Kidney (tissue), 14 donors: ENCODE measurements around the gene FANCE. TPM values are rescaled to one million over a fixed set of nuclear protein-coding genes. Genes with fewer than 3 reads are reported as not detected.

ENCODE experiments used
- DNase-seq, 5 donors: peaks; one replicate each; pipeline ENCODE4 v3.0.0-alpha.2; 2013 to 2020
- FAIRE-seq: peaks from 2 replicates; lab custom pipeline; 2012; peaks lifted over from hg19 to GRCh38; lab: Jason Lieb, UNC
- H3K27ac ChIP-seq, 2 donors: one replicate each; pipeline ENCODE4 v1.7.0; 2013; ENCODE audit warnings: low read depth in 2 of 2, low read length in 2 of 2, inconsistent platforms in 1 of 2
- H3K27me3 ChIP-seq: one replicate; pipeline ENCODE4 v1.7.1; 2013; ENCODE audit warnings: low read length, inconsistent platforms; ENCODE audit not compliant: control insufficient read depth, insufficient read depth
- H3K36me3 ChIP-seq, 3 donors: one replicate each; pipeline versions ENCODE4 v1.7.0 to v1.7.1; 2013; ENCODE audit warnings: low read length in 3 of 3, control low read depth in 1 of 3, inconsistent platforms in 1 of 3; ENCODE audit not compliant: insufficient read depth in 3 of 3, control insufficient read depth in 2 of 3
- H3K4me1 ChIP-seq, 3 donors: one replicate each; pipeline versions ENCODE4 v1.7.0 to v1.7.1; 2013; ENCODE audit warnings: low read length in 3 of 3, inconsistent platforms in 1 of 3, low read depth in 1 of 3; ENCODE audit not compliant: control insufficient read depth in 2 of 3, insufficient read depth in 2 of 3
- H3K4me3 ChIP-seq, 3 donors: one replicate each; pipeline versions ENCODE4 v1.7.0 to v1.8.1; 2013; ENCODE audit warnings: low read length in 3 of 3, control low read depth in 1 of 3, inconsistent platforms in 1 of 3
- H3K9ac ChIP-seq, 3 donors: one replicate each; pipeline versions ENCODE4 v1.7.0 to v1.7.1; 2013; ENCODE audit warnings: low read length in 3 of 3, control low read depth in 1 of 3, inconsistent platforms in 1 of 3
- H3K9me3 ChIP-seq, 3 donors: one replicate each; pipeline versions ENCODE4 v1.7.0 to v1.7.1; 2013; ENCODE audit warnings: low read length in 3 of 3, control low read depth in 1 of 3, inconsistent platforms in 1 of 3; ENCODE audit not compliant: control insufficient read depth in 2 of 3, insufficient read depth in 1 of 3
- CTCF ChIP-seq: IDR thresholded peaks from 3 replicates; pipeline ENCODE4 v1.5.1; 2012; ENCODE audit warnings: mild to moderate bottlenecking, moderate library complexity, borderline replicate concordance; ENCODE audit not compliant: insufficient read depth; ENCODE audit errors: extremely low read depth
- intact Hi-C: fragments of 100-400 bp; cut with DNase I; formaldehyde crosslinking; loops from one replicate; pipeline ENCODE4 v1.11.1; 2022
- polyA plus RNA-seq: library from polyadenylated mRNA; stranded (reverse); fragments of 350-450 nt; fragmentation: Illumina TruSeq; extraction: RNeasy Lipid Tissue Mini Kit (QIAGEN cat#74804); gene quantifications from one replicate; pipeline ENCODE4 v1.2.3, GENCODE V29; 2014; ENCODE audit warnings: low read depth, low replicate concordance; ENCODE audit not compliant: insufficient read depth
- total RNA-seq: library from RNA; stranded (reverse); fragmentation: NEBNext Ultra II Directional; extraction: Animal tissue kit (Norgen Biotek cat#: 25700); gene quantifications from one replicate; pipeline ENCODE4 v1.2.1, GENCODE V29; 2021
- donor health status: control.
- donor health status: control.
- donor health status: control.
- donor health status: control.
- donor health status: control.
- donor health status: DM: yes; HTN: yes; CAD: no.
- donor health status: Normal renal cell carcinoma (clear cell type).

The FANCE gene
- total and polyA plus RNA-seq, 2 donors from 2014 or later: 1.2 to 2.7 TPM

GRCh38 chr6:35453236-35453635, 1.1 kb downstream of the FANCE start:
- Histone ChIP-seq H3K9me3 (no peaks in the 10 kb centered on the region), H3K36me3 (no peaks in the 10 kb centered on the region), H3K9ac (peak overlapping the region in 2 of 3 donors; percentile 17 to 75), H3K4me1 (peaks cover 0 to 8% (median 5%) of the 10 kb centered on the region in 3 donors), H3K27ac (no peak overlapping the region), H3K4me3 (peak overlapping the region in 2 of 3 donors; percentile 54 to 66), H3K27me3 (no peaks in the 10 kb centered on the region)
- TF ChIP-seq CTCF: no peak
- FAIRE-seq (no peak), DNase-seq (no peak)
- intact Hi-C loops: no loop called here

- TF ChIP-seq CTCF: no peak
- H3K27me3 ChIP-seq: no peaks in the 10 kb centered on the region
- no peak overlapping the region for H3K4me3 ChIP-seq
- H3K36me3 ChIP-seq: peaks cover 0 to under 1% (median 0%) of the 10 kb centered on the region in 3 donors
- DNase-seq (no peak), FAIRE-seq (no peak)
- H3K9me3 ChIP-seq: no peaks in the 10 kb centered on the region
- H3K27ac ChIP-seq: no peak overlapping the region
- H3K4me1 ChIP-seq: peaks cover 0 to 8% (median 5%) of the 10 kb centered on the region in 3 donors
- H3K9ac ChIP-seq: no peak overlapping the region
- intact Hi-C loops: no loop called here
These were observed 2.4 kb downstream of the FANCE start for GRCh38 chr6:35454391-35455110.

GRCh38 chr6:35457907-35458306, 5.8 kb downstream of the FANCE start:
- Histone ChIP-seq H3K9ac (no peak overlapping the region), H3K36me3 (peaks cover 0 to 2% (median 0%) of the 10 kb centered on the region in 3 donors), H3K27me3 (no peaks in the 10 kb centered on the region), H3K9me3 (no peaks in the 10 kb centered on the region), H3K4me1 (peaks cover 0 to 2% (median 0%) of the 10 kb centered on the region in 3 donors), H3K27ac (no peak overlapping the region), H3K4me3 (no peak overlapping the region)
- intact Hi-C loops: no loop called here
- no peak for TF ChIP-seq CTCF
- FAIRE-seq (no peak), DNase-seq (no peak)
